KOPT-K1 (cell line): ENCODE measurements around the gene ADAD2.
"Not testable (repeated sequence)": the region's sequence is repeated elsewhere in the genome, so short reads cannot be mapped to it uniquely, and the experiment has no call there.

Experiments
- H3K27ac ChIP-seq: fragments of 200-600 bp; sonication (generic); 2 replicates; pipeline ENCODE4 v1.5.1; 2016; ENCODE audit warnings: antibody characterized with exemption, mild to moderate bottlenecking, low read depth, low read length; ENCODE audit not compliant: poor library complexity, severe bottlenecking
- H3K36me3 ChIP-seq: fragments of 200-600 bp; sonication (generic); 2 replicates; pipeline ENCODE4 v1.5.1; 2017; ENCODE audit warnings: antibody characterized with exemption, mild to moderate bottlenecking, low read length, moderate library complexity; ENCODE audit not compliant: insufficient read depth
- H3K9me3 ChIP-seq: fragments of 200-600 bp; sonication (generic); 2 replicates; pipeline ENCODE4 v1.5.1; 2017; ENCODE audit warnings: antibody characterized with exemption, low read length, mild to moderate bottlenecking; ENCODE audit not compliant: insufficient read depth, poor library complexity, severe bottlenecking

The ADAD2 gene

DNA sequence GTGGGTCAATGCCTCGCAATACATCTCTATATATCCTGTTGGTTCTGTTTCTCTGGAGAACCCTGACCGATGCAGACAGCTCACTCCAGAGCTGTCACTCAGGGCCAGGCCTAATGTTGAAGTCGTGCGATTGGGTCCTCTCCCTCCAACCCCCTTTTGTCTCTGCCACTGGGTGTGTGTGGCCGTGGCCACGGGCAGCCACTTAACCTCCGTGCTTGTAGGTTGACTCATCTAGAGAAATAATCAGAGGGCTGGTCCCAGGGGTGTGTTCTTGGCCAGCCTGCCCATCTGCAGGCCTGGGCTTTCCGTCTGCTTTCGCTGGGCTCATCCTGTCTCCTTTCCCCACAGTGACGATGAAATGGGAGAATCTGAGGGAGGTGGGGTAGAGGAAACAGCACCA lies 7.4 kb downstream of the ADAD2 start:
- H3K36me3 ChIP-seq, result no peaks in the 10 kb centered on the region
- no peak overlapping the region for H3K27ac ChIP-seq
- H3K9me3 ChIP-seq, result no peaks in the 10 kb centered on the region

DNA sequence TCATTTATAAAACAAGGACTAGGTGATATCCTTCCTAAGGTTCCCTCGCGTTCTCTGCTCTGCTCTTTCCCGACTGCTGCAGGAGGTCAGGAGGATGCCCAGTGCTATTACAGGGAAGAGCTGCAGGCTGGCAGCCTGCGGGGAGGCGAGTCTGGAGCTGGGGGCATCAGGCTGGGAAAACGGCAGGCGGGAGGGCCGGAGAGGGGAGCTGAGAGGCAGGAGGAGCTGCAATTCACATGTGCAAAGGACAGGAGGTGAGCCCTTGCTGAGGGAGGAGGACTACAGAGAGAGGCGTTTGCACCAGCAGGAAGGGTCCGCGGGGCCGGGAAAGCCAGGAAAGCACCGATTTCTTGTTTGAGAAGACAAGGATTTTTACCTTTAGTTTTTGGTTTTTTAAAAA lies 8.1 kb downstream of the ADAD2 start:
- H3K9me3 ChIP-seq, result no peaks in the 10 kb centered on the region
- no peak overlapping the region for H3K27ac ChIP-seq
- no peaks in the 10 kb centered on the region for H3K36me3 ChIP-seq

DNA sequence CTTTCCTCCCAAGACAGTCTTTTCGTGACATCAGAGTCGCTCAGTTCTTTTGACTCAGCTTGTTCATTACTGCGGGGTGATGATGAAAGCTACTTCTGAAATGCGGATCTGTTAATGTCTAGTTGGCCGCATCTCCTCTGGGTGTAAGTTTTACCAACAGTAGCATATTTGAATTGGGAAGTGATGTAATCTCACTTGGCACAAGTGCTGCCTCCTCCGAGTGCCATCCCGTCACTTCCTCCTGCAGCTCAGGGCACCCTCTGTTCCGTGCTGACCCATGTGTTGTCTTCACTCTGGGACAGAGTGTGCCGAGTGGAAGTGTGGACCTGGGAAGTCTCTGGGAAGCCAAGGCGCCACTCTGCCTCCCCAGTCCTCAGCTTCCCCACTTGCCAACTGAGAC lies 8.9 kb downstream of the ADAD2 start:
- H3K36me3 ChIP-seq, result no peaks in the 10 kb centered on the region
- H3K9me3 ChIP-seq, result no peaks in the 10 kb centered on the region
- H3K27ac ChIP-seq, result no peak overlapping the region

DNA sequence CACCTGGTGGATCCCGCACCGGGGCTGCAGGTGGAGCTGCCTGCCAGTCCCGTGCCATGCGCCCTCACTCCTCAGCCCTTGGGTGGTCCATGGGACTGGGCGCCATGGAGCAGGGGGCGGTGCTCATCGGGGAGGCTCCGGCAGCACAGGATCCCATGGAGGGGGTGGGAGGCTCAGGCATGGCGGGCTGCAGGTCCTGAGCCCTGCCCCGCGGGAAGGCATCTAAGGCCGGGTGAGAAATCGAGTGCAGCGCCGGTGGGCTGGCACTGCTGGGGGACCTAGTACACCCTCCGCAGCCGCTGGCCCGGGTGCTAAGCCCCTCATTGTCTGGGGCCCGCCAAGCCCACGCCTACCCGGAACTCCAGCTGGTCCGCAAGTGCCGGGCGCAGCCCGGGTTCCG lies 13.6 kb downstream of the ADAD2 start:
- H3K27ac ChIP-seq, H3K9me3 ChIP-seq, H3K36me3 ChIP-seq: not testable (repeated sequence)

DNA sequence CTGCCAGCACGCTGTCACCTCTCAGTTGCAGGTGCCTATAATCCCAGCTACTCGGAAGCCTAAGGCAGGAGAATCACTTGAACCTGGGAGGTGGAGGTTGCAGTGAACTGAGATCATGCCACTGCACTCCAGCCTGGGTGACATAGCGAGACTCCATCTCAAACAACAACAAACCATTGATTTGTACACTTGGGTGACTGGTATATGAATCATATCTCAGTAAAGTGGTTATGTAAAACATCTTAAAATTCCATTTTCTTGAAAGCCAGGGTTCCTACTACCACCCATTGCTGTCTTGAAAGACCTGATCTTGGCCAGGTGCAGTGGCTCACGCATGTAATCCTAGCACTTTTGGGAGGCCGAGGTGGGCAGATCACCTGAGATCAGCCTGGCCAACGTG lies 14.2 kb downstream of the ADAD2 start:
- not testable (repeated sequence) for H3K36me3 ChIP-seq, H3K9me3 ChIP-seq, H3K27ac ChIP-seq

DNA sequence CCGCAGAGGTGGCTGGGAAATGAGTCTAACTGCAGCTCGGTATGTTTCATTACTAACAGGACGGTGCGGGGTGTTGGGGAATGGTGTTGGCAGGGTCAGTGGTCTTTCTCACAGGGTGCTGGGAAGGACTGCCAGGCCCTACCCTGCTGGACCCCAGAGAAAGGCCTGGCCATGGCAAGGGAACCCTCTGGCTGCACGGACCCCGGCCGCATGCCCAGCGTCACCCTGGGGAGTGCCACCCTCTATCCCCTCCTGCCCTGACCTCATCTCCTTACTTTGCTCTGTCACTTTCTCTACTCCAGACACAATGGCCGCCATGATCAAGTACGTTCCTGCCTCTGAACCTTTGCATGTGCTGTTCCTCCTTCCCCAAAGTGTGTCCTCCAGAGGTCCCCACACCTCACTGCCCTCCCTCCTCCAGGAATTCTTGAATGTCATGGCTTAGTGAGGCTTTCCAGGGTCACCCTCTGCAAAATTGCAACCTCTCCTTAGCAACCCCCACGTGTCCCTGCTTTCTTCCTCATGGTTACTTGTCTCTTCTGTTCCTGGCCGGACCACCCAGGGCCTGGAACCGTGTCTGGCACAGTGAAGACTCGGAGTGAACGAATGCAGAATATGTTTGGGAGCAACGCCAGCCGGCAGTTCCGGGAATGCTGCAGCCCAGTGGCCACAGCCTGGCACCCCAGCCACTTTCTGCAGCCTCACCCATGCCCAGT lies 15.2 kb downstream of the ADAD2 start:
- no peak overlapping the region for H3K27ac ChIP-seq
- H3K36me3 ChIP-seq, result no peaks in the 10 kb centered on the region
- H3K9me3 ChIP-seq, result peaks cover 5% of the 10 kb centered on the region

DNA sequence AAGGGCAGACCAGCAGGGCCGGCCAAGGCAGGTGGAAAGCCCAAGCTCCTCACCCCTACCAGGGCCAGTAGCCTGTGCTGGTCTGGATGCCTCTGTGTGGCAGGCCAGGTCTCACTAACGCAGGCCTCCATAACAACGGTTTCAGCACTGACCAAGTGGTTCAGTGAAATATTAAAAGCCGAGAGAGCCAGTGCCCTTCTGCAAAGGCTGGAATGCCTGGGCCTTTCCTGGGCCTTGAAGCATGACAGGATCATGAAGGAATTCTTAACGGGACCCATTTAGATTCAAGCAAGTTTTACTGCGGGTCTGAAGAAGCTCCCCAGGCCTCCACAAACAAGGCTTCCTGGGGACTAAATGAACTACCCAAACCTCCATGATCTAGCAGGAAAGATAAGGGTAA lies 16.3 kb downstream of the ADAD2 start:
- peaks cover 5% of the 10 kb centered on the region for H3K9me3 ChIP-seq
- no peak overlapping the region for H3K27ac ChIP-seq
- H3K36me3 ChIP-seq, result no peaks in the 10 kb centered on the region

DNA sequence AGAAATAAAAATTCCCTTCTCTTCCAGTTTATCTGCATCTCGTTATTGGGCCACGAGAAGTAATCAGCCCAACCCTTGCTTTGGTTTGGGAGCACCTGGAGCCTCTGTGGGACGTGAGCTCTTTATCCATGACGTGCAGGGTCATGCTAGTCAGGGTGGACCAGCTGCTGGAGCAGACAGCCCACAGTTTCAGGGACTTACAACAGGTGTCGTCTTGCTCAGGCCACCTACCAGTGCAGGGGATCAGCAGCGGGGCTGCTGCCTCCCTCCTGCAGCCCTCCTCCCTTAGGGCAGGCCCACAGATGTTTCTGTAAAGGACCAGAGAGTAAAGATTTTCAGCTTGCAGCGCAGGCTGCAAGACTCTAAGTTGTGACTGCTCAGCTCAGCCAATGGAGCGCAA lies 16.9 kb downstream of the ADAD2 start:
- Histone ChIP-seq H3K9me3 (peaks cover 5% of the 10 kb centered on the region), H3K27ac (no peak overlapping the region), H3K36me3 (no peaks in the 10 kb centered on the region)

DNA sequence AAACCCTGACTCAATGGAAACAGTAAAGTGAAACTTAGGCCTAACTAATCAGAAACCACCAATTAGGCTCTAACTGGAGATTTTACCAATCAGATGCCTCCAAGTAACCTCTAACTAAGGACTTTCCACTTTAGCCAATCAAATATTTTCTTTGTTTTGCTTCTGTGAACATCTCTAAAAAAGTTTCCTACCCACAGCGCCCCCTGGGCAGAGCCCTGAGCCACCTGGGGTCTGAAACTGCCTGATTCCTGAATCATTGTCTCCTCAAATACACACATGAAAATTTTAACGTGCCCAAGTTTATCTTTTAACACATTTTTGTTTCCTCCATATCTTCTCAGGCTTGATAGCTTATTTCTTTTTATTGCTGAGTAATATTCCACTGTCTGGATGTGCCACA lies 19.0 kb downstream of the ADAD2 start:
- peaks cover 5% of the 10 kb centered on the region for H3K9me3 ChIP-seq
- H3K27ac ChIP-seq, result no peak overlapping the region
- no peaks in the 10 kb centered on the region for H3K36me3 ChIP-seq

DNA sequence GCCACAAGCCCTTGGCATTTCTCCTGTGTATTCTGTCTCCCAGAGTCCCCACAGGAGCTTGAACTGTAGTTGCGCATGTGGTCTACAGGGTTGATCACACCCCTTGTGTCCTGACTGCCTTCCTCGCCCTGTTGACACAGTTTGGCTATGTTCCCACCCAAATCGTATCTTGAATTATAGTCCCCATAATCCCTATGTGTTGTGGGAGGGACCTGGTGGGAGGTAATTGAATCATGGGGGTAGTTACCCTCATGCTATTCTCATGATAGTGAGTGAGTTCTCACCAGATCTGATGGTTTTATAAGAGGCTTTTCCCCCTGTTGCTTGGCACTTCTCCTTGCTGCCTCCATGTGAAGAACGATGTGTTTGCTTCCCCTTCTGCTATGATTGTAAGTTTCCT lies 21.2 kb downstream of the ADAD2 start:
- no peak overlapping the region for H3K27ac ChIP-seq
- H3K9me3 ChIP-seq, result peaks cover 5% of the 10 kb centered on the region
- no peaks in the 10 kb centered on the region for H3K36me3 ChIP-seq

DNA sequence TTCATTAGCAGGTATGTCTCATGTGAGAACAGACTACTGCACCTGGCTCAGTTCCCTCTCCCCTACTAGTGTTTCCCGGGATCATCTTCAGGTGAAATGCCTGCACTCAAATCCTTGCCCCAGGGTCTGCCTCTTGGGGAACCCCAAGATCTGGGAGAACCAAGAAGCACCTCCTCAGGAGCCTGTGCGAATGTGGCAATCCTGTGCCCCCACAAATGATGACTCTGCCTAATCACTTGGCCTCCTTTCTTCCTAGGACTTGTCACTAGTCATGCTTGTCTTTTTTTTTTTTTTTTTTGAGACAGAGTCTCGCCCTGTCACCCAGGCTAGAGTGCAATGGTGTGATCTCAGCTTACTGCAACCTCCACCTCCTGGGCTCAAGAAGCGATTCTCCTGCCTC lies 21.7 kb downstream of the ADAD2 start:
- H3K36me3 ChIP-seq, result no peaks in the 10 kb centered on the region
- H3K27ac ChIP-seq, result no peak overlapping the region
- H3K9me3 ChIP-seq, result peaks cover 5% of the 10 kb centered on the region

DNA sequence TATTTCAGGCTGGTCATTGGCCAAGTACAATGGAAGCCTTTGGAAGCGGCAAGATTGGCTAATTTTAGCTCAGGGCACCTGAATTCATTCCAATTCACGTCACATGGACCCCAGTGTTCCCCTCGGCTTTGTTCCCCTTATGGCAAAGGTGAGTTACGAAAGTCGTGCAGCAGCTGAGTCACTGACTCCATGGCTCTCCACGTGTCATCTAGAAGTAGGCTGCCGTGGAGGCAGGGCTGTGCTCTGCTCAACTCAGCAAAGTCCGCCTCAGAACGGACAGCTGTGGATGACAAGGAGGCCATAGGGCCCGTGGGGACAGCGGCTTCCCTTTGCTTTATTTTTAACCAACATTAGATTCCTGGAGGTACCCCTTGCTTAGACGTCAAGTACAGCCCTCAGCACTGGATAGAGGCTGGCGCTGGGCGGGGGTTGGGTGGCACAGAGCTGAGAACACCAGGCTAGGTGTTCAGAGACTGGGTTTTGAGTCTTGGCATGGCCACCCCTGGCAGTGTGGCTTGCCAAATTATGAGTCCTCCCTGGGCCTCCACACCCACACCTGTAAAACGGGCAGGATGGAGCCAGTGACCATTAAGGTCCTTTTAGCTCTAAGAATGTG lies 23.6 kb downstream of the ADAD2 start:
- Histone ChIP-seq H3K36me3 (no peaks in the 10 kb centered on the region), H3K9me3 (peaks cover 5% of the 10 kb centered on the region), H3K27ac (no peak overlapping the region)

DNA sequence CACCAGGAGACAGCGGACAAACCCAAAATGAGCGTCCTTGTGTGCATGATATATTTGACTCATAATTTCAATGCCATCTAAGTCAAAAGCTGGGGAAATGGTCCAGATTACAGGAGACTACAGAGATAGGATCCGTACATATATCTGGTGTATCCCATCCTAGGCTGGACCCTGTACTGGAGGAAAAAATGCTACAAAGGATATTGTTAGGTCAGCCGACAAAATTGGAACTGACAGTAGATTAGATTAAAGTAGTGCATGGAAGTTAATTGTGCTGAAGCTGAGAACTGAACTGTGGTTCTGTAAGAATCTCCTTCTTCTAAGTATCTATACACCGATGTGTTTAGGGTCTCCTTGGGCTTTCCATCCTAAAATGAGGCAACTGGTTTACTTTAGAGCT lies 24.6 kb downstream of the ADAD2 start:
- no peak overlapping the region for H3K27ac ChIP-seq
- H3K36me3 ChIP-seq, result no peaks in the 10 kb centered on the region
- peaks cover 4% of the 10 kb centered on the region for H3K9me3 ChIP-seq

DNA sequence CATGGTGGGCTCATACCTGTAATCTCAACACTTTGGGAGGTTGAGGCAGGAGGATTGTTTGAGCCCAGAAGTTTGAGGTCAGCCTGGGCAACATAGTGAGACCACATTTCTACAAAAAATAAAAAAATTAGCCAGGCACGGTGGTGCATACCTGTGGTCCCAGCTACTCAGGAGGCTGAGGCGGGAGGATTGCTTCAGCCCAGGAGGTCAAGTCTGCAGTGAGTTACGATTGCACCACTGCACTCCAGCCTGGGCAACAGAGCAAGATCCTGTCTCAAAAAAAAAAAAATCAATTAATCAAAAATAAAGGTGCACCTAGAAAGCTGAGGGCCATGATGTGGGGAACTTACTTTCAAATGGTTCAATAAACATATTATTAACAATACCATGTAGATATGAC lies 25.2 kb downstream of the ADAD2 start:
- not testable (repeated sequence) for H3K27ac ChIP-seq, H3K9me3 ChIP-seq, H3K36me3 ChIP-seq

DNA sequence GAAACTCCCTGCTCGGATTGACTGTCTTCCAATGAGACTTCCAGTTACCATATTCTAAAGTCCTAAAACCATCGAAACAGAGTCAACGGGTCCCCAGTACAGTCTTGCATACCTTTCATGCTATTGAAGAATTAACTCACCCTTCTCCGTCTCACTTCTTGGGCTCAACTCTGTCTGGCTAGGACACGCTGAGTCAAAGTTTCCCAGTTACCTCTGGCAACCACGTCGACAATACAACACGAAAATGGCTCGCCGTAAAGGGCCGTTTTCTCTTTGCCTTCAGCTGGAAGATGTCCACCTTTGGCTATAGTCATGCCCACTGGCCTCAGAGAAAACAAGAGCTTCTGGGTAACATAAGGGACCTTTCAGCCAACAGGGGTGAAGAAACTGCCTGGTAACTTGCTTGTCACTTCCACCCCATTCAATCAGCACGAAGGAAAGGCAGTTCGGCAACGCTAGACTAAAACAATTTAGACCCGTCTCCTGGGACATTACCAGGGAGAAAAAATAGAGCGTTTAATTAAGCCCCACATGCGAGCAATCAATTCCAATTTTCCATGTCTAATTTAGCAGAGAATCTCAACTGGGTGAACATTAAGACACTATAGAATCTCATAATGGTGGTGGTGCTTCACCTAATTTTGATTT lies 27.3 kb downstream of the ADAD2 start:
- Histone ChIP-seq H3K27ac (no peak overlapping the region), H3K36me3 (no peaks in the 10 kb centered on the region), H3K9me3 (no peaks in the 10 kb centered on the region)

DNA sequence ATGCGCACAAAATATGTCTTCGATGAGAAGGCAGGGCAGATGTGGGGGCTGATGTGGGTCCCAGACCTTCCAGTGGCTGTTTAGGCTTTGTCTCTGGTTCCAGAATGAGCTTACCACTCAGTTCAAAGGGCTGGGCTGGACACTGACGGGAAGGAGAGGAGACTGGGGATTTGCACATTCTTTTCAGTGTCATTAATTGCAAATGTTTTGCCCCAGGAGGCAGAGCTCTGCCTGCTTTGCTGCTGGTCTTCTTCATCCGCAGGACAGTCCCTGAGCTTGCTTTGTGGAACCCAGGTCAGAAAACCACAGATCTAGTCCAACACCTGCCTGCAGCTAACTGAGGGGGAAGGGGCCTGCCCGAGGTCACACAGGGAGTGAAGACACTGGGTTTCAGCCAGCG lies 28.0 kb downstream of the ADAD2 start:
- Histone ChIP-seq H3K9me3 (no peaks in the 10 kb centered on the region), H3K27ac (no peak overlapping the region), H3K36me3 (no peaks in the 10 kb centered on the region)
